K562 (cell line): ENCODE data around the gene OR10G8. TPM values are rescaled to one million over a fixed set of nuclear protein-coding genes. Genes with fewer than 3 reads are reported as not detected.
A peak's percentile ranks its signal among the peaks of the same experiment; 100 is the strongest.

Experiments used
- CEBPZ ChIP-seq: fragments of 150-350 bp; IDR thresholded peaks from 2 replicates; pipeline ENCODE4 v1.6.1; 2014; ENCODE audit warnings: low read depth, mild to moderate bottlenecking, low read length, borderline replicate concordance
- JUND ChIP-seq, 2 experiments: IDR thresholded peaks; 2 replicates in 1 of 2; 3 replicates in 1 of 2; pipeline ENCODE4 v1.6.1; 2011; ENCODE audit warnings: borderline replicate concordance in 2 of 2, low read depth in 2 of 2, low read length in 2 of 2, improper control_type of control experiment in 1 of 2, missing biosample characterization in 1 of 2, missing genetic modification characterization in 1 of 2, missing genetic modification reagents in 1 of 2
- KDM5B ChIP-seq: fragments of 200-600 bp; sonication (generic); IDR thresholded peaks from 2 replicates; pipeline ENCODE4 v1.6.1; 2012; ENCODE audit warnings: low read depth, mild to moderate bottlenecking, moderate library complexity, low read length, control low read depth, inconsistent platforms; ENCODE audit not compliant: insufficient replicate concordance
- PBX2 ChIP-seq, 2 experiments: IDR thresholded peaks in 1 of 2; conservative IDR thresholded peaks in 1 of 2; 2 replicates each; pipeline ENCODE4 v1.6.1; 2016; ENCODE audit warnings: low read depth in 2 of 2, mild to moderate bottlenecking in 1 of 2, missing compliant biosample characterization in 1 of 2, missing genetic modification characterization in 1 of 2, moderate library complexity in 1 of 2
- RB1 ChIP-seq: fragments of 450-650 bp; IDR thresholded peaks from 2 replicates; pipeline ENCODE4 v1.6.1; 2017; ENCODE audit warnings: low read depth, mild to moderate bottlenecking
- RCOR1 ChIP-seq, 2 experiments: IDR thresholded peaks; 2 replicates each; pipeline ENCODE4 v1.6.1; 2012; ENCODE audit warnings: low read depth in 2 of 2, low read length in 2 of 2, borderline replicate concordance in 1 of 2, improper control_type of control experiment in 1 of 2
- SMAD1 ChIP-seq: fragments of 150-350 bp; IDR thresholded peaks from 2 replicates; pipeline ENCODE4 v1.6.1; 2014; ENCODE audit warnings: low read length, low read depth; ENCODE audit not compliant: partially characterized antibody
- TBL1XR1 ChIP-seq, 2 experiments: IDR thresholded peaks; 2 replicates each; pipeline ENCODE4 v1.6.1; 2012; ENCODE audit warnings: improper control_type of control experiment in 2 of 2, low read length in 2 of 2, mild to moderate bottlenecking in 1 of 2
- TFAM ChIP-seq: fragments of 250-450 bp; sonication (Bioruptor Pico); conservative IDR thresholded peaks from 2 replicates; pipeline ENCODE4 v1.5.0; 2021; ENCODE audit warnings: mild to moderate bottlenecking, moderate library complexity
- ZFP1 ChIP-seq: fragments of 450-650 bp; formaldehyde crosslinking; IDR thresholded peaks from 2 replicates; pipeline ENCODE4 v1.4.0; 2020; ENCODE audit warnings: mild to moderate bottlenecking, mixed read lengths
- ZFPM2 ChIP-seq: fragments of 250-450 bp; sonication (Bioruptor Pico); IDR thresholded peaks from 2 replicates; pipeline ENCODE4 v1.5.1; 2022; ENCODE audit warnings: mild to moderate bottlenecking
- polyA plus RNA-seq, 8 experiments: library from polyadenylated mRNA; depleted of rRNA in 4 of 8; stranded (reverse) in 5 of 8; unstranded in 3 of 8; fragments of >200 nt; fragmentation: Nextera tagmentation in 2 of 8; fragmentation: Illumina TruSeq in 1 of 8; extraction: Ambion mirVana in 2 of 8; extraction: Trizol in 1 of 8; gene quantifications; 2 replicates each; pipeline versions ENCODE4 v1.2.1 to v1.2.3, GENCODE V29; 2011 to 2014; ENCODE audit warnings: inconsistent platforms in 1 of 8, missing spikeins in 1 of 8
- total RNA-seq, 7 experiments: library from RNA; depleted of rRNA in 6 of 7; stranded (reverse); fragments of >200 nt in 6 of 7; fragmentation: Illumina TruSeq in 2 of 7; extraction: Trizol in 2 of 7; gene quantifications; 2 replicates each; pipeline versions ENCODE4 v1.2.1 to v1.2.3, GENCODE V29; 2011 to 2021; ENCODE audit warnings: low replicate concordance in 1 of 7
- TF ChIP-seq, protein P1 (sequence below): IDR thresholded peaks from 2 replicates; pipeline ENCODE4 v1.6.1; 2012; ENCODE audit warnings: low read depth, low read length, improper control_type of control experiment, borderline replicate concordance
- TF ChIP-seq, protein P2 (sequence below): fragments of 250-450 bp; sonication (Bioruptor Pico); IDR thresholded peaks from 2 replicates; pipeline ENCODE4 v1.5.0; 2021; ENCODE audit warnings: mild to moderate bottlenecking, moderate library complexity

Gene OR10G8
- total and polyA plus RNA-seq, 9 of the 15 experiments (the other 6 are each of a cell fraction or from before 2014, with no cell fraction given) = not detected

- TF ChIP-seq CEBPZ (no peak), SMAD1 (peak; percentile 61), ZFP1 (CRISPR knock-in tag) (0 out of 2 replicates have a peak, but pooled peaks have one; percentile 27), ZFPM2 (CRISPR knock-in tag) (no peak), RB1 (no peak), PBX2 (CRISPR knock-in tag; IDR thresholded peaks at IDR 0.05; ENCODE audit: low read depth) (no peak), PBX2 (tag; conservative IDR thresholded peaks at IDR 0.05; ENCODE audit: low read depth) (peak; percentile 90), KDM5B (no peak), JUND (IDR thresholded peaks at IDR 0.05; ENCODE audit: borderline replicate concordance, low read depth, low read length) (peak; percentile 99), JUND (tag; IDR thresholded peaks at IDR 0.05; ENCODE audit: borderline replicate concordance, low read depth, low read length) (peak; percentile 100; the same call in 2 of the 3 replicates), TBL1XR1 (IDR thresholded peaks at IDR 0.05; ENCODE audit: low read length in 2 of 2) (peak; percentile 14 to 87; a peak in 2 of 4 replicates), TFAM (CRISPR knock-in tag) (no peak), RCOR1 (IDR thresholded peaks at IDR 0.05; ENCODE audit: borderline replicate concordance in 1 of 2, low read depth in 2 of 2, low read length in 2 of 2) (peak in 1 of 2 experiments; percentile 81; a peak in 2 of 4 replicates)
- TF ChIP-seq, protein P1, sequence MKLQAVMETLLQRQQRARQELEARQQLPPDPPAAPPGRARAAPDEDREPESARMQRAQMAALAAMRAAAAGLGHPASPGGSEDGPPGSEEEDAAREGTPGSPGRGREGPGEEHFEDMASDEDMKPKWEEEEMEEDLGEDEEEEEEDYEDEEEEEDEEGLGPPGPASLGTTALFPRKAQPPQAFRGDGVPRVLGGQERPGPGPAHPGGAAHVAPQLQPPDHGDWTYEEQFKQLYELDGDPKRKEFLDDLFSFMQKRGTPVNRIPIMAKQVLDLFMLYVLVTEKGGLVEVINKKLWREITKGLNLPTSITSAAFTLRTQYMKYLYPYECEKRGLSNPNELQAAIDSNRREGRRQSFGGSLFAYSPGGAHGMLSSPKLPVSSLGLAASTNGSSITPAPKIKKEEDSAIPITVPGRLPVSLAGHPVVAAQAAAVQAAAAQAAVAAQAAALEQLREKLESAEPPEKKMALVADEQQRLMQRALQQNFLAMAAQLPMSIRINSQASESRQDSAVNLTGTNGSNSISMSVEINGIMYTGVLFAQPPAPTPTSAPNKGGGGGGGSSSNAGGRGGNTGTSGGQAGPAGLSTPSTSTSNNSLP = peak; percentile 95
- TF ChIP-seq, protein P2, sequence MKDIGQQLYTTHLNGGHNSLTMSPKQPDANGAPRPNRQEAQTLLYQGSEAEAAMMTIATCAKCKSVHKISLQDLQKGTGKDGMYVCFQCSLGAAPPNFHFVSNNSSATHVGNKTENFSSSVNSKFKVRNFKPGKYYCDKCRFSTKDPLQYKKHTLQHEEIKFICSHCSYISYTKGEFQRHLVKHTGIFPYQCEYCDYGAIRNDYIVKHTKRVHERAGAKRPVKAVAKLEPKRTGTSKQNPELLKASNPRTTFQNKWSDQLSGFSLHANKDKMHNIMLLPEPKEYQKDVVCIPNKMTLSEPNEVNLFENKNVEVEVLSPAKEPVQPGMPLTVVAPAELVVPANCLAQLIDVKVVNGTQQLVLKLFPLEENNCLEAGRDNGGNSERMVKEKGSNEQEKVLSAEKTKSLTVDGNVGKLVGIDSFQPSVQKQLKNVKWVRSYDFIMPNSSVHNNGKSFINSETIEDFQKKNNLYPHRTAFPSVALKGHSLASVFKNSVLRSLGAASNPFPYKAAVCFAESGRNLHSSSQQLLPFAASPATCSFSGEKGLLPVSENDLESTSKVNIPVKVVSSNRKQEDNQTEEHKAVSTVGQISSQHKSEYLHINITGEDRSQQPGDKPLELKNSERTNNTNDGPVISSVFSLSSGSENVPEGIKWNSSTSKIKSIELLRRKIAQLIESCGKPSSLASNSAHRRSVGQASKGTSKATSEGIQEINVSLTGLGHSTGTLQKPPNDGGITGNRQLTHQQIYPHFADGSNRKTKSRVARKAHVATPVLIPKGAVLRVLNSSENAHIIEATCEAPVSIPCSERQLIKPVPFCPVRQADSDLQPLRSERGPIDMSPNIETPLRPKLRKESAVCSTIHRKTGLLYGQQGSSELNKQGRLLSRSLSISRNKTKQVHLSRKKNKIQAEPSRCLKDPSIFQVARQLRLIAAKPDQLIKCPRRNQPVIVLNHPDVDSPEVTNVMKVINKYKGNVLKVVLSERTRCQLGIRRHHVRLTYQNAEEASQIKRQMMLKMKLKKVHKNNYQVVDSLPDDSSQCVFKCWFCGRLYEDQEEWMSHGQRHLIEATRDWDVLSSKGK (CRISPR knock-in tag) = 0 out of 2 replicates have a peak, but pooled peaks have one; percentile 41
These were observed 53.2 kb downstream of the OR10G8 start (continued) for GRCh38 chr11:124079631-124080326.
